GM21825 (cell line): ENCODE data around the gene SLC6A11.

Experiments used
- ATAC-seq: cut with Tn5 transposase; IDR thresholded peaks from one replicate; pipeline ENCODE4 v1.9.1; 2021; ENCODE audit warnings: mild to moderate bottlenecking, moderate library complexity; ENCODE audit not compliant: unreplicated experiment

The SLC6A11 gene

DNA sequence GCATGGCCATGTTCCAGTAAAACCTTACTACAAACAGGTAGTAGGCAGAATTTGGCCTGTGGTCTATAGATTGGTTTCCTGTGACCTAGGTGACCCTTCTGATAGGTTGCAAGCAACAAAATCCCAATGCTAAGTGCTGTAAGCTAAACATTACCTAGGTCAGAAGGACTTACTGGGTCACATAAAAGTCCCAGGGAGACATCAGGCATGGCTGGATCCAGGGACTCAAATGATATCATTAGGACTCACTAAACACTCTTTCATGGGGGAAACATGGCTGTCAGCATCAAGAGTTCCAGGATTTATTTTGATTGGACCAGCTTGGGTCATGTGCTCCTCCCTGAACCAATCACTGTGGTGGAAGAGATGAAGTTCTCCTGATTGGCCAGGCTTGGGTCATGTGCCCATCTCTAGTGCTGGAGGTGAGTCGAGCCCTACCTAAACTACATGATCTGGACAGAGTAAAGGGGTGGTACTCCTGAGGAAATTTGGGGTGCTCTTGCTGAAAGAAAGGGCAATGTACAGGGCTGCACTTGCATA is 159.7 kb downstream of the SLC6A11 start:
- ATAC-seq, result no peak

DNA sequence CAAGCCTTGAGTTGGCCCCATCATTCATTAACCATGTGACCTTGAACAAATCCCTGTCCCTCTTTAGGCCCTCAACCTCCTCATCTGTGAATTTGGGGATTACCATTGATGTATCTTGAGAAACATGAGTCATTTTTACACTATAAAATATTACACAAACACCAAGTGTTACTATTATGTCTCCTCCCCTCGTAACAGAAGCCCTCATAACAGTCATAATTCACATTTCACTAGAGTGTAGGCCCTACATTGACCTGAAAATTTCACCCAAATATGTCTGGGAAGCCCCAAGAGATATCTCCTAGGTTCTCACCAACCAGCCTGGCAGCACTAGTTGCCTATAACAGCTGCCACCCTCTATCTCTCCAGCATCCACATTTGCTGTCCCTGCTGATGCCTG is 160.7 kb downstream of the SLC6A11 start:
- ATAC-seq, result no peak

DNA sequence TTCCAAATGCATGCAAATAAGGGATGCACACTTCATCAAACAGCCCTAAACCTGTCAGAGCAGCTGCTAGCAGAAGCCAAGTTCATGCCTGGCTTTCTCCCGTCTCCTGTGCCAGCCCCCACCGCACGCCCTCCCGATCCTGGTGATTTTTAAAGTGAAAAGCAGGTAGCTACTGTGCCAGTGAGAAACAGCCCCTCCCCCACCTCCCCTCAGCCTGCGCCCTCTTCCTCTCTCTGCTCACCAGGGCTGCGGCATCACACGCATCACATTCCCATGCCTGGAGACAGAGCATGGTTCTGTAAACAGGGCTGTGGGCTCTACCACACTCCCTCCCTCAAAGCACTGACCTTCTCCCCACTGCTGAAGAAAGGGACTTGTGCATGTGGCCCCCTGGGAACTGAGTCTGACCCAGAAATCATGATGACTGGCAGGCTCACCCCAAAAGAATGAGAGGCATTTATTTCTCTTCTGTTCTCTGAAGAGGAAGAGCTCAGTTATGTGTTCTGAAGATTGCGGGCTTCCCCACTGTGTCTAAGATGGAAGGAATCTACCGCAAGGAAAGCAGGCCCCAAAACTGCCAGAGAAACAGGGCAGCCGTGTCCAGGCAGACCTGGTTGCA is 162.0 kb downstream of the SLC6A11 start:
- ATAC-seq, result no peak

DNA sequence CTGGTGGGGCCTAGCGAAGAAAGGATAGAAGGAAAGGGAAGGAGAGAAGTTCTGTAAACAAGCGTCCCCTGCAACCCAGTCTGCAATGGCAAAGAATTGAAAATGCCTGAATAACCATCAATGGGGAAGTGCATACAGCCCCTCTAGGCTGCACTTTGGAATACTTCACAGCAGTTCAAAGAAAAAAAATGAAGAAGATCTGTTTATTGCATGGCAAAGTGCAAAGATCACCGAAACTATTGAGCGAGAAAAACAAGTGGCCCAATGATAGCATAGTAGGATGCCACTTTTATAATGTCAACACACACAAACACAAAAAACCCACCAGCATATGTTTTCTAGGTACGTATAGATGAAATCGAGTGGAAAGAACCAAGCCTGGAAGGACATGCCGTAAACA is 162.9 kb downstream of the SLC6A11 start:
- no peak for ATAC-seq

DNA sequence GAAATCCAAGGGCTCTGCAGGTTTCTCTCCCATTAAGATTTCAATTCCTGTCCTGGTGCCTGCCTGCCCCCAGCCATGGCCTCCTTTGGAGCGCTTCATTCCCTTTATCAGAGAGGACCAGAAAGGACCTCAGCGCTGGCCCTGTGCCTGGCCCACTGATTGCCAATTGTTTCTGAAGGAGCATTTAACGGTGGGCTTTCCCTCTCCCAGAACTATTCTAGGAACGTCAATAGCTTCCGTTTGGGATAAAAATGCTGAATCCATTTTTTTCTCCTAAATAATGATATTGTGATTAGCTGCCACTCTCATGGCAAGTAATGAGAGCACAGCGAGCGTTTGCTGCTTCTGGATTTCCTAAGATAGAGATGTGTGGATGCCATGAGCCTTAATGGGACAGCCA is 164.3 kb downstream of the SLC6A11 start:
- ATAC-seq, result no peak

DNA sequence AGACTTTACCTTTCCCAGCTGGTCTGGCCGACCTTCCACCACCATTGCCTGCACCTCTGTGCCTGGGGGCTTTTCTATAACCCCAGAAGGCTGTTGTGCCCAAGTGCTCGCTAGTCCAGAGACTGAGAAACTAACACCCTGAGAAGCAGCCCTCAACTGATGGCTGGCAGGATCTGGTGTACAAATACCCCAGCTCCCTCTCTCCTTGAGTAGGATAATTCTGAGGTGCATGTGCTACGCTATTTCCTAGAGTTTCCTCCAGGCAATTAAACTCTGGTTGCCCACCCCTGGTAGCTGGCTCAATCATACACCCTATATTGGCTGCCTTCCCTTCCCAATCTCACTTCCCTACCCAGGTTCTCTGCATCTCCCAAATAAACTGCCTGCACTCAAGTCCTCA is 165.0 kb downstream of the SLC6A11 start:
- ATAC-seq, result no peak

DNA sequence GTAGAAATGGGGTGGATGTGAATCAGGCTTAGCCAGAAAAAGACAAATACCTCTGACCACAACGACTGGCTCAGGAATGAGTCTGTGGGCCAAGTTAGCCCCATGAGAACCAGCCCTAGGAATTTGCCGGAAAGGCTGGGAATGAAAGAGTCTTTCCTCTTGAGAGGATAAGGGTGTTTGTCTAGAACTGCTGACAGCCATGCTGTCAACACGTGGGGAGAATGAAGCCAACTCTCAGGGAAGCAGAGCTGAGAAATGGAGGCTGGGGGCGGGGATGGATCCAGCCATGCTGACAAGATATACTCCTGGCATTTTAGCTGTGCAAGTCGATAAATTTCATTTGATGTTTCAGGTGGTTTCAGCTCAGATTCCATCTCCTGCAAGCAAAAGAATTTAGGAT is 165.9 kb downstream of the SLC6A11 start:
- no peak for ATAC-seq

DNA sequence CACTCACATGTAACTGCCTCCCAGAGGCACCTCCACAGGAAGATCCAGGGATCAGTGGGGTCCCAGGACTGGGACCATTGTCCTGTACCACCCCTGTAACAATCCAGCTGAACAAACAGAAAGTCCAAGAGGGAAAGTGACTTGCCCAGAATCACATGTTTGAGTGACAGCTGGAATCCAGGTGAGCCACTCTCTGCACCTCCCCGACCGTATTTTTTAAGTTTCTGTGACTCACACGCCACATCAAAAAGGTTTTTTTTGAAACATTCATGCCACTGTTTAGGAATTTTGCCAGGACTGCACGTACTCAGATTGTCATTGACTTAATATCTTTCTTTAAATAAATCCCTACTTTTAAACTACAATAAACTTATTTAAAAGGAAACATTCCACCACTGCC is 166.8 kb downstream of the SLC6A11 start:
- ATAC-seq, result no peak

DNA sequence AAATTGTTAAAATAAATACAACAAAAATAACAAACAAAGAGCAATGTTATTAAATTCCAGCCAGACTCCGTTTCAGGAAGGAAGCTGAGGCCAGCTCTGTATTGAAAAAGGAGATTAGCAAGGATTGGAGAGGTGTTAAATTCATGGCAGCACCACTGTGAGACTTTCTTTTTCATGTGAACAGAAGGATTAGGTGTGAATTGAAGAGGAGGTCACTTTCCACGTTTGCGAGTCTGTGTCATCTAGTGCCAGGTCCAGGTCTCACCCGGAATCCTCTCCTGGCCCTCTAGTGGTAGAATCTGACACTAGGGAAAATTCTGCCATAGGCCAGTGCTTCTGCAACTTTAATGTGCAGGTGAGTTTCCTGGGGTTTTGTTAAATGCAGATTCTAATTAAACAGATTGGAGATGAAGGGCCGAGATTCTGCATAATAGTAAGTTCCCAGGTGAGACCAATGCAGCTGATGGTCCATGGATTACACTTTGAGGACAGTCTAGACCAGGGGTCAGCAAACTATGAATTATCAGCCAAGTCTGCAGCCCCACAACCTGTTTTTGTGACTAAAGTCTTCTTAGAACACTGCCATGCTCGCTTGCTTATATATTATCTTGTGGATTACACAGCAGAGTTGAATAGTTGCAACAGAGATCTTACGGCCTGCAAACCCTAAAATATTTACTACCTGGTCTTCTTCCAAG is 167.3 kb downstream of the SLC6A11 start:
- no peak for ATAC-seq

DNA sequence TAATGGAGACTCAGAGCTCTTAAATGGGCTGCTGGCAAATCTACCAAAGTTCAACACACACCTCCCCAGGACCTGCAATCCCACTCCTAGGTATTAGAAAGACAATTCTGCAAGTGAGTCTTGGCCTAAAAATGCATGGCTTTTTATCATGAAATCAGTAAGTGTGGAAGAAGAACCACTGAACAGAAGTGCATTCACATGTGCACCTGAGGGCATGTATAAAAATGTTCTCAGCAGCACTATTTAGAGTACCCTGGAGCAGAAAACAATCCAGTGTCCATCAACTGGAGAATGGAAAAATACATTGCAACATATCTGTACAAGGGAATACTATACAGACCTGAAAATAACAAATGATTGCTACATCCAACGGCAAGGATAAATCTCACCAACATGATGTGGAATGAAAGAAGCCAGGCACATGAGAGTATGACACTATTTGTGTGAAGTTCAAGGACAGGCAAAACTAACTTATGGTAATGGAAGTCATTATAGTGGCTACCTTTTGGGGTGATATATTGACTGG is 168.4 kb downstream of the SLC6A11 start:
- no peak for ATAC-seq

DNA sequence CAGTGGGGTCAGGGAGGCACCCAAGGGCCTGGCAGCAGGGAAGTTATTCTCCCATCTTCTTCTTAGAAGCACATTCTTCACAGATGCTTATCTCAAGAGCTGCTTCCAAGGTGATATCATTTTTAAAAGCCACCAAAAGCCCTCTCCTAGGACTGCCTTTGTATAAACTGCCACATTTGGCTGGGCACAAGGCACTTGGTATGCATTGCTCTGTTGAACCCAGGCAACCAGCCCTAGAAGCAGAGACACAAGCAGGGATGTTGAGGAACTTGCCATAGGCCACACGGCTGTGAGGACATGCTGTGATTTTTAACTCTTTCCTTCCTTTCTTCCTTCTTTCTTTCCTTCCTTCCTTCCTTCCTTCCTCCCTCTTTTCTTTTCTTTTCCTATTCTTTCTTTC is 169.2 kb downstream of the SLC6A11 start:
- ATAC-seq, result no peak

DNA sequence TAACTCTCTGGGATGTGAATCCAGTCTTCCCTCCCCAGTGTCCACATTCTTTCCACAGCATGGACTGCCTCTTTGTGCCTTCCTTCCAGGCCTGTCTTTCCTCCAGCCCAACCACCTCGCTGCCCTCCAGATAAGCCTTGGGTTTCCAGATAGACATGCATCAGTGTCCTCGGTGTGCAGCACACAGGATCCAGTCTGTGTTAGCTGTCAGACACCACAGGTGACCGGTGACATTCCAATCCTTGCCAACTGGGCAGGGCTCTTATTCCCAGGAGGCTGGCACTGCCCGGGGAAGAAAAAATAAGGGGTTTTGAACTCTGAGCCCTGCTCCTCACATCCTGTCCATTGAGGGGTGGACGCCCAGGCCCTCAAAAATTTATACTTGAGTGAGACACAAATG is 170.6 kb downstream of the SLC6A11 start:
- ATAC-seq, result no peak

DNA sequence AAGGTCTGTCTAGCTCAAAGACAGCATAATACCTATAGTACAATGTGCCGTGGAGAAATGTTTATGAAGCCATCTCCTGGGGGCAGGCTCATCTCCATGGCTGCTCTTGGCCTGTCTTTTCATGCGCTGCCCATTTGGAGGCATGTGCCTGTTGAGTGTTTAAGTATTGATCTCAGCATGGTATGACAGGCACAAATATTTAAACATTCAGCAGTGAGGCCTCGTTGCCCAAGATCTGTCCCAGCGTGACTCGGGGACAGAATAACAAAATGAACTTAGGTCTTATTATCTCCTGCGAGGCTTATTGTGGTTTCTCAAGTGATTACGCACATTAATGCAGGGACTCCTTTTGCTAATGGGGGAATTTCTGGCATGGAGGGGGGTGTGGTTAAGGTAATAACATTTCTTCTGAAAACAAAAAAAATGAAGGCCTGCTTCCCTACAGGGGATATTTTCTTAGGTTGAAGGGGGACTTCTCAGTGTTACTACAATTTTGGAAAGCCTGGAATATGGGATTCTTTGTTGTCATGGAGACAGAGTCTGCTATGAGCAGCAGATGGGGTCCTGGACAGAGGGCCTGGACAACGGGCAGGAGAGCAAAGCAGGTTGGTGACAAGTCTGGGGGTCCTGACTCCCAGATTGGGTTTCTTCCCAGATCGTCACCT is 172.1 kb downstream of the SLC6A11 start:
- ATAC-seq, result no peak

DNA sequence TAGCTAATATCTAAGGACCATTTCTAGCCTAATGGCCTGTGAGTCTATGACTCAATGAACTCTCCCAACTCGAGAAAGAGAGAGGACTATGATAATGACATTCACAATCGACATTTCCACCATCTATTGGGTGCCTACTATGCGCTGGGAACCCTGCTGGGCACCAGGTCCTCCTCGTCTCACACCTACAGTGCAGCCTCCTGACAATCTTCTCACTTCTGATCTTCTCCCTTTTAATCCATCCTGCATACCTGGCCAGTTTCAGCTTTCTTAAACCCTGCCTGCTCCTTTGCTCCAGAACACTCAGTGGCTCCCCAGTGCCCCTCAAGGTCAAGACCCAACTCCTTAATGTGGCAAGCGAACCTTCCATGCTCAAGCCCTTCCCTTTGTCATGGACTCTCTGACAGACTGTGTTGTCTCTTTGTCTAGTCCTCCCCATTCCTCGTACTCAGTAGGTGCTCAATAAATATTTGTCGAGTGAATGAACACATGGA is 173.0 kb downstream of the SLC6A11 start:
- no peak for ATAC-seq
